Esophagus squamous epithelium (tissue), 4 donors: ENCODE data around the gene LIMS1.
"Not testable (repeated sequence)": the region's sequence is repeated elsewhere in the genome, so short reads cannot be mapped to it uniquely, and the experiment has no call there.

Source experiments
- POLR2A ChIP-seq, 4 donors: fragments of 450-650 bp; IDR thresholded peaks; one replicate each; pipeline ENCODE4 v1.6.1; 2017; ENCODE audit warnings: antibody characterized with exemption in 4 of 4, mild to moderate bottlenecking in 4 of 4, moderate library complexity in 3 of 4
- TF ChIP-seq, protein P1 (sequence below), 6 experiments: fragments of 450-650 bp in 4 of 6; fragments of 200-600 bp in 2 of 6; sonication (generic) in 2 of 6; IDR thresholded peaks; one replicate each; pipeline ENCODE4 v1.5.1; 2016 to 2019; ENCODE audit warnings: antibody characterized with exemption in 6 of 6, mild to moderate bottlenecking in 4 of 6, moderate library complexity in 4 of 6

DNA sequence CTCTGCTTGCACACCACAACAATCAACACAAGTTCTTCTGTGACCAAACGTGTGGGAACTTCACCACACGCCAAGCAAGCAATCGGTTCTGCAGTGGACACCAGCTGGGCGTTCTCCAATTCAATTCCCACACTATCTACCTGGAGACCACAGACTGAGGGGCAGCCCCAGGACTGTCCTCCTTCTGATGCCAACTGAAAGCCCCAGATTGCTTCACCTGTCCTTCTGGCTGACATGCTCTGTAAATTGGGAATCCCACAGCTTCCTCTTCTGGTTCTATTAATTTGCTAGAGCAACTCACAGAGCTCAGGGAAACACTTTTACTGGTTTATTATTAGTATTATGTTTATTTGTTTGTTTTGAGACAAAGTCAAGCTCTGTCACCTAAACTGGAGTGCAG, 131.7 kb downstream of the LIMS1 start:
- TF ChIP-seq, protein P1, sequence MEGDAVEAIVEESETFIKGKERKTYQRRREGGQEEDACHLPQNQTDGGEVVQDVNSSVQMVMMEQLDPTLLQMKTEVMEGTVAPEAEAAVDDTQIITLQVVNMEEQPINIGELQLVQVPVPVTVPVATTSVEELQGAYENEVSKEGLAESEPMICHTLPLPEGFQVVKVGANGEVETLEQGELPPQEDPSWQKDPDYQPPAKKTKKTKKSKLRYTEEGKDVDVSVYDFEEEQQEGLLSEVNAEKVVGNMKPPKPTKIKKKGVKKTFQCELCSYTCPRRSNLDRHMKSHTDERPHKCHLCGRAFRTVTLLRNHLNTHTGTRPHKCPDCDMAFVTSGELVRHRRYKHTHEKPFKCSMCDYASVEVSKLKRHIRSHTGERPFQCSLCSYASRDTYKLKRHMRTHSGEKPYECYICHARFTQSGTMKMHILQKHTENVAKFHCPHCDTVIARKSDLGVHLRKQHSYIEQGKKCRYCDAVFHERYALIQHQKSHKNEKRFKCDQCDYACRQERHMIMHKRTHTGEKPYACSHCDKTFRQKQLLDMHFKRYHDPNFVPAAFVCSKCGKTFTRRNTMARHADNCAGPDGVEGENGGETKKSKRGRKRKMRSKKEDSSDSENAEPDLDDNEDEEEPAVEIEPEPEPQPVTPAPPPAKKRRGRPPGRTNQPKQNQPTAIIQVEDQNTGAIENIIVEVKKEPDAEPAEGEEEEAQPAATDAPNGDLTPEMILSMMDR (IDR thresholded peaks at IDR 0.05): not testable (repeated sequence)
- TF ChIP-seq POLR2A (IDR thresholded peaks at IDR 0.05): not testable (repeated sequence)
